Measurements from ENCODE around the gene CCDC6. TPM values are rescaled to one million over a fixed set of nuclear protein-coding genes. Genes with fewer than 3 reads are reported as not detected.

The CCDC6 gene
- total RNA-seq, 4 donors from 2014 or later = 78.5 to 101 (median 92.1) TPM

- no peaks in the 10 kb centered on the region for H3K27me3 ChIP-seq
- H3K36me3 ChIP-seq = no peaks in the 10 kb centered on the region
- TF ChIP-seq POLR2A (IDR thresholded peaks at IDR 0.05) (no peak), CTCF (IDR thresholded peaks at IDR 0.05) (no peak), EP300 (IDR thresholded peaks at IDR 0.05) (no peak), POLR2AphosphoS5 (IDR thresholded peaks at IDR 0.05) (no peak)
- no peak overlapping the region for H3K4me3 ChIP-seq
- 33% methylated on average over 2 of the region's 2 CpGs for WGBS
- DNase-seq (ENCODE audit: low spot score in 2 of 2) = no peak
- H3K9me3 ChIP-seq = no peaks in the 10 kb centered on the region
- no peak overlapping the region for H3K27ac ChIP-seq
- H3K4me1 ChIP-seq = no peaks in the 10 kb centered on the region
Observed at GRCh38 chr10:59945991-59946390, 39.6 kb upstream of the CCDC6 start.

- WGBS = 74% methylated on average over 5 of the region's 5 CpGs
- Histone ChIP-seq H3K9me3 (no peaks in the 10 kb centered on the region), H3K4me1 (no peaks in the 10 kb centered on the region), H3K27me3 (no peaks in the 10 kb centered on the region), H3K4me3 (no peak overlapping the region), H3K36me3 (no peaks in the 10 kb centered on the region), H3K27ac (no peak overlapping the region)
- no peak for TF ChIP-seq EP300 (IDR thresholded peaks at IDR 0.05)
- no peak for TF ChIP-seq POLR2AphosphoS5 (IDR thresholded peaks at IDR 0.05)
- TF ChIP-seq POLR2A (IDR thresholded peaks at IDR 0.05) = no peak
- no peak for TF ChIP-seq CTCF (IDR thresholded peaks at IDR 0.05)
- no peak for DNase-seq (ENCODE audit: low spot score in 2 of 2)
Observed at GRCh38 chr10:59945590-59945989, 39.2 kb upstream of the CCDC6 start.

- 88% methylated on average over 16 of the region's 16 CpGs for WGBS
- Histone ChIP-seq H3K27ac (no peak overlapping the region), H3K36me3 (no peaks in the 10 kb centered on the region), H3K4me3 (no peak overlapping the region), H3K4me1 (no peaks in the 10 kb centered on the region), H3K9me3 (no peaks in the 10 kb centered on the region), H3K27me3 (no peaks in the 10 kb centered on the region)
- TF ChIP-seq POLR2A (IDR thresholded peaks at IDR 0.05) (no peak), POLR2AphosphoS5 (IDR thresholded peaks at IDR 0.05) (no peak), EP300 (IDR thresholded peaks at IDR 0.05) (no peak), CTCF (IDR thresholded peaks at IDR 0.05) (no peak)
- DNase-seq (ENCODE audit: low spot score in 2 of 2) = no peak
Observed at GRCh38 chr10:59944339-59944935, 38.1 kb upstream of the CCDC6 start.

- H3K36me3 ChIP-seq = no peaks in the 10 kb centered on the region
- WGBS = 93% methylated on average over 4 of the region's 4 CpGs
- H3K4me1 ChIP-seq = no peaks in the 10 kb centered on the region
- no peak overlapping the region for H3K27ac ChIP-seq
- H3K9me3 ChIP-seq = no peaks in the 10 kb centered on the region
- TF ChIP-seq CTCF (IDR thresholded peaks at IDR 0.05) (no peak), EP300 (IDR thresholded peaks at IDR 0.05) (no peak), POLR2AphosphoS5 (IDR thresholded peaks at IDR 0.05) (no peak), POLR2A (IDR thresholded peaks at IDR 0.05) (no peak)
- no peak for DNase-seq (ENCODE audit: low spot score in 2 of 2)
- no peak overlapping the region for H3K4me3 ChIP-seq
- no peaks in the 10 kb centered on the region for H3K27me3 ChIP-seq
Observed at GRCh38 chr10:59942556-59942955, 36.2 kb upstream of the CCDC6 start.

- H3K27me3 ChIP-seq = no peaks in the 10 kb centered on the region
- no peaks in the 10 kb centered on the region for H3K36me3 ChIP-seq
- H3K9me3 ChIP-seq = no peaks in the 10 kb centered on the region
- no peak overlapping the region for H3K27ac ChIP-seq
- TF ChIP-seq EP300 (IDR thresholded peaks at IDR 0.05) (no peak), POLR2A (IDR thresholded peaks at IDR 0.05) (no peak), CTCF (IDR thresholded peaks at IDR 0.05) (no peak), POLR2AphosphoS5 (IDR thresholded peaks at IDR 0.05) (no peak)
- no peaks in the 10 kb centered on the region for H3K4me1 ChIP-seq
- DNase-seq (ENCODE audit: low spot score in 2 of 2) = no peak
- 36% methylated on average over 1 of the region's 1 CpG for WGBS
- H3K4me3 ChIP-seq = no peak overlapping the region
Observed at GRCh38 chr10:59937720-59938119, 31.4 kb upstream of the CCDC6 start.

All from suprapubic skin (tissue), 4 donors.